ENCODE measurements around the gene HIP1R.
"Not testable (repeated sequence)": the region's sequence is repeated elsewhere in the genome, so short reads cannot be mapped to it uniquely, and the experiment has no call there.

The HIP1R gene
- total RNA-seq = 57.9 to 182 reads per million in 2 experiments

- peak; percentile 48 for DNase-seq (ENCODE audit: low read depth)
Measured at GRCh38 chr12:122834921-122835749, at the start of gene HIP1R. Gene HIP1R, plus strand, starts transcription at chr12:122835457. Its CDS starts 94 bp downstream, at chr12:122835551.

- no peak for DNase-seq (ENCODE audit: low read depth)
Measured at GRCh38 chr12:122785503-122785902, 49.8 kb upstream of the HIP1R start.

- DNase-seq (ENCODE audit: low read depth) = no peak
Measured at GRCh38 chr12:122788387-122788786, 46.9 kb upstream of the HIP1R start.

GRCh38 chr12:122789637-122790036, 45.6 kb upstream of the HIP1R start:
- no peak for DNase-seq (ENCODE audit: low read depth)

GRCh38 chr12:122790393-122791075, 44.7 kb upstream of the HIP1R start:
- no peak for DNase-seq (ENCODE audit: low read depth)

- DNase-seq (ENCODE audit: low read depth) = no peak
Measured at GRCh38 chr12:122793685-122794106, 41.6 kb upstream of the HIP1R start.

- DNase-seq (ENCODE audit: low read depth) = no peak
Measured at GRCh38 chr12:122795807-122796206, 39.5 kb upstream of the HIP1R start.

- no peak for DNase-seq (ENCODE audit: low read depth)
Measured at GRCh38 chr12:122799641-122800243, 35.5 kb upstream of the HIP1R start.

- DNase-seq (ENCODE audit: low read depth) = no peak
Measured at GRCh38 chr12:122803937-122804336, 31.3 kb upstream of the HIP1R start.

GRCh38 chr12:122804957-122805356, 30.3 kb upstream of the HIP1R start:
- DNase-seq (ENCODE audit: low read depth) = not testable (repeated sequence)

- DNase-seq (ENCODE audit: low read depth) = no peak
Measured at GRCh38 chr12:122807651-122808050, 27.6 kb upstream of the HIP1R start.

GRCh38 chr12:122811777-122812176, 23.5 kb upstream of the HIP1R start:
- DNase-seq (ENCODE audit: low read depth) = no peak

GRCh38 chr12:122813310-122813713, 21.9 kb upstream of the HIP1R start:
- no peak for DNase-seq (ENCODE audit: low read depth)

- no peak for DNase-seq (ENCODE audit: low read depth)
Measured at GRCh38 chr12:122819209-122819785, 16.0 kb upstream of the HIP1R start.

- no peak for DNase-seq (ENCODE audit: low read depth)
Measured at GRCh38 chr12:122820138-122820537, 15.1 kb upstream of the HIP1R start.

GRCh38 chr12:122820838-122821271, 14.4 kb upstream of the HIP1R start:
- no peak for DNase-seq (ENCODE audit: low read depth)

GRCh38 chr12:122823429-122823828, 11.8 kb upstream of the HIP1R start:
- no peak for DNase-seq (ENCODE audit: low read depth)

- no peak for DNase-seq (ENCODE audit: low read depth)
Measured at GRCh38 chr12:122825773-122826724, 9.2 kb upstream of the HIP1R start.

GRCh38 chr12:122827258-122827657, 8.0 kb upstream of the HIP1R start:
- no peak for DNase-seq (ENCODE audit: low read depth)

- DNase-seq (ENCODE audit: low read depth) = no peak
Measured at GRCh38 chr12:122830517-122831214, 4.6 kb upstream of the HIP1R start.
